NCI-H524 (cell line): ENCODE measurements around the gene CCL4L2.
"Not testable (repeated sequence)": the region's sequence is repeated elsewhere in the genome, so short reads cannot be mapped to it uniquely, and the experiment has no call there.

Source experiments
- DNase-seq, 2 experiments: peaks; one replicate each; lab custom pipeline; 2025; lab: John Stamatoyannopoulos, UW

CCL4L2 gene

GRCh38 chr17:36221581-36222100 is 10.8 kb downstream of the CCL4L2 start:
- DNase-seq: not testable (repeated sequence)

- DNase-seq: not testable (repeated sequence)
Measured at GRCh38 chr17:36222967-36223366, 12.1 kb downstream of the CCL4L2 start.

- DNase-seq: not testable (repeated sequence)
Measured at GRCh38 chr17:36229644-36230043, 18.8 kb downstream of the CCL4L2 start.

GRCh38 chr17:36242046-36242445 is 31.2 kb downstream of the CCL4L2 start:
- DNase-seq: not testable (repeated sequence)
